ENCODE measurements around the gene MYRFL. TPM values are rescaled to one million over a fixed set of nuclear protein-coding genes. Genes with fewer than 3 reads are reported as not detected.

Gene MYRFL
- total RNA-seq, 2 donors from 2014 or later, result 0.37 to 0.45 TPM

GRCh38 chr12:69913526-69913925, 88.5 kb downstream of the MYRFL start:
- Histone ChIP-seq H3K4me1 (no peaks in the 10 kb centered on the region), H3K27ac (no peak overlapping the region), H3K36me3 (no peaks in the 10 kb centered on the region), H3K9ac (ENCODE audit: low read depth in 2 of 2, low read length in 2 of 2) (no peak overlapping the region), H3K27me3 (no peaks in the 10 kb centered on the region), H3K4me3 (no peak overlapping the region), H3K9me3 (no peaks in the 10 kb centered on the region)
- TF ChIP-seq, protein P1, sequence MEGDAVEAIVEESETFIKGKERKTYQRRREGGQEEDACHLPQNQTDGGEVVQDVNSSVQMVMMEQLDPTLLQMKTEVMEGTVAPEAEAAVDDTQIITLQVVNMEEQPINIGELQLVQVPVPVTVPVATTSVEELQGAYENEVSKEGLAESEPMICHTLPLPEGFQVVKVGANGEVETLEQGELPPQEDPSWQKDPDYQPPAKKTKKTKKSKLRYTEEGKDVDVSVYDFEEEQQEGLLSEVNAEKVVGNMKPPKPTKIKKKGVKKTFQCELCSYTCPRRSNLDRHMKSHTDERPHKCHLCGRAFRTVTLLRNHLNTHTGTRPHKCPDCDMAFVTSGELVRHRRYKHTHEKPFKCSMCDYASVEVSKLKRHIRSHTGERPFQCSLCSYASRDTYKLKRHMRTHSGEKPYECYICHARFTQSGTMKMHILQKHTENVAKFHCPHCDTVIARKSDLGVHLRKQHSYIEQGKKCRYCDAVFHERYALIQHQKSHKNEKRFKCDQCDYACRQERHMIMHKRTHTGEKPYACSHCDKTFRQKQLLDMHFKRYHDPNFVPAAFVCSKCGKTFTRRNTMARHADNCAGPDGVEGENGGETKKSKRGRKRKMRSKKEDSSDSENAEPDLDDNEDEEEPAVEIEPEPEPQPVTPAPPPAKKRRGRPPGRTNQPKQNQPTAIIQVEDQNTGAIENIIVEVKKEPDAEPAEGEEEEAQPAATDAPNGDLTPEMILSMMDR (IDR thresholded peaks at IDR 0.05), result no peak
- DNase-seq, result no peak
- intact Hi-C loops (cut with DNase I), result no loop called here

DNA sequence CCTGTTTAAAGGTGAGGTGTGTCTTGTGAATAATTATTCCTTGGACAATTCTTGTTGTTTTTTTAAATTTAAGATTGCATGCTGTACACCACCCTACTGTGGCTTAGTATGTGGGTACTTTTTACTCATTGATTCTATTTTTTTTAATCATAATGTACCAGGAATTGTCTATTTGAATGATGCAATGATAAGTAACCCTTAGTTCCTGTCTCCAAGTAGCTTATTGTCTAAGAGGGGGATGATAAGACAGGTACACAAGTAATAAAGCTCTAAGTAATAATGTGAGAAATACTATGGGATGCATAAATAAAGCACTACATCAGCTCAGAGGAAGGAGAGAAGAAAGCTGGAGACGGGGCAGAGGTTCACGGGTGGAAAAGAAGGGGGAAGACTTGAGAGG, 90.9 kb downstream of the MYRFL start:
- DNase-seq, result no peak
- Histone ChIP-seq H3K4me1 (peaks cover 10% of the 10 kb centered on the region), H3K9ac (ENCODE audit: low read depth in 2 of 2, low read length in 2 of 2) (no peak overlapping the region), H3K4me3 (no peak overlapping the region), H3K36me3 (no peaks in the 10 kb centered on the region), H3K9me3 (no peaks in the 10 kb centered on the region), H3K27ac (no peak overlapping the region), H3K27me3 (no peaks in the 10 kb centered on the region)
- intact Hi-C loops (cut with DNase I), result no loop called here
- TF ChIP-seq, protein P1 (IDR thresholded peaks at IDR 0.05), result no peak

GRCh38 chr12:69916544-69917235, 91.7 kb downstream of the MYRFL start:
- intact Hi-C loops (cut with DNase I), result no loop called here
- DNase-seq, result no peak
- TF ChIP-seq, protein P1 (IDR thresholded peaks at IDR 0.05), result no peak
- Histone ChIP-seq H3K9ac (ENCODE audit: low read depth in 2 of 2, low read length in 2 of 2) (no peak overlapping the region), H3K9me3 (no peaks in the 10 kb centered on the region), H3K27me3 (no peaks in the 10 kb centered on the region), H3K27ac (no peak overlapping the region), H3K36me3 (no peaks in the 10 kb centered on the region), H3K4me1 (peaks cover 10% of the 10 kb centered on the region), H3K4me3 (no peak overlapping the region)

GRCh38 chr12:69918287-69918686, 93.3 kb downstream of the MYRFL start:
- Histone ChIP-seq H3K9me3 (no peaks in the 10 kb centered on the region), H3K9ac (ENCODE audit: low read depth in 2 of 2, low read length in 2 of 2) (no peak overlapping the region), H3K4me3 (no peak overlapping the region), H3K36me3 (no peaks in the 10 kb centered on the region), H3K27ac (no peak overlapping the region), H3K27me3 (no peaks in the 10 kb centered on the region), H3K4me1 (peaks cover 10% of the 10 kb centered on the region)
- intact Hi-C loops (cut with DNase I), result no loop called here
- no peak for DNase-seq
- TF ChIP-seq, protein P1 (IDR thresholded peaks at IDR 0.05), result no peak

GRCh38 chr12:69919495-69919894, 94.5 kb downstream of the MYRFL start:
- DNase-seq, result peak; percentile 21
- no peak overlapping the region for H3K4me3 ChIP-seq
- TF ChIP-seq, protein P1 (IDR thresholded peaks at IDR 0.05), result no peak
- H3K27ac ChIP-seq, result no peak overlapping the region
- peaks cover 10% of the 10 kb centered on the region for H3K4me1 ChIP-seq
- H3K9me3 ChIP-seq, result no peaks in the 10 kb centered on the region
- no peaks in the 10 kb centered on the region for H3K36me3 ChIP-seq
- H3K27me3 ChIP-seq, result no peaks in the 10 kb centered on the region
- no peak overlapping the region for H3K9ac ChIP-seq (ENCODE audit: low read depth in 2 of 2, low read length in 2 of 2)
- intact Hi-C loops (cut with DNase I), result no loop called here
